OCI-LY1 (cell line): ENCODE results near the gene IL1R2.

Source experiments
- H2AFZ ChIP-seq: fragments of 200-600 bp; sonication (generic), shearing (Covaris generic); 2 replicates; pipeline ENCODE4 v1.6.0; 2014; ENCODE audit warnings: antibody characterized with exemption, mild to moderate bottlenecking, low read length
- H3F3A ChIP-seq: fragments of 200-600 bp; sonication (generic), shearing (Covaris generic); 2 replicates; pipeline ENCODE4 v1.6.0; 2014; ENCODE audit warnings: mild to moderate bottlenecking, antibody characterized with exemption, low read length, moderate library complexity; ENCODE audit not compliant: insufficient read depth
- H3K27ac ChIP-seq: fragments of 200-600 bp; sonication (generic); 2 replicates; pipeline ENCODE4 v1.5.1; 2014; ENCODE audit warnings: low read length, mixed run types, mild to moderate bottlenecking, low read depth; ENCODE audit not compliant: poor library complexity, severe bottlenecking
- H3K27me3 ChIP-seq: fragments of 200-600 bp; sonication (generic); 2 replicates; pipeline ENCODE4 v1.6.0; 2014; ENCODE audit warnings: antibody characterized with exemption, mild to moderate bottlenecking, low read length, moderate library complexity; ENCODE audit not compliant: insufficient read depth
- H3K36me3 ChIP-seq: fragments of 200-600 bp; sonication (generic); 2 replicates; pipeline ENCODE4 v1.6.1; 2014; ENCODE audit warnings: mild to moderate bottlenecking, antibody characterized with exemption, low read length, moderate library complexity, mixed read lengths; ENCODE audit not compliant: insufficient read depth
- H3K4me1 ChIP-seq: fragments of 200-600 bp; sonication (generic); 2 replicates; pipeline ENCODE4 v1.5.1; 2014; ENCODE audit warnings: mild to moderate bottlenecking, low read length, moderate library complexity; ENCODE audit not compliant: insufficient read depth, severe bottlenecking
- H3K4me2 ChIP-seq: fragments of 200-600 bp; sonication (generic), shearing (Covaris generic); 2 replicates; pipeline ENCODE4 v1.6.1; 2014; ENCODE audit warnings: low read length
- H3K4me3 ChIP-seq: fragments of 200-600 bp; sonication (generic); 2 replicates; pipeline ENCODE4 v1.5.1; 2014; ENCODE audit warnings: low read length, low read depth, mild to moderate bottlenecking, mixed read lengths; ENCODE audit not compliant: poor library complexity, severe bottlenecking
- H3K79me2 ChIP-seq: fragments of 200-600 bp; shearing (Covaris generic); 2 replicates; pipeline ENCODE4 v1.6.1; 2016; ENCODE audit warnings: mixed run types, low read length, mixed read lengths; ENCODE audit not compliant: insufficient read depth
- H3K9ac ChIP-seq: fragments of 200-600 bp; sonication (generic), shearing (Covaris generic); 2 replicates; pipeline ENCODE4 v1.6.1; 2014; ENCODE audit warnings: mild to moderate bottlenecking, low read length, mixed read lengths
- H3K9me2 ChIP-seq: fragments of 200-600 bp; sonication (generic), shearing (Covaris generic); 2 replicates; pipeline ENCODE4 v1.6.1; 2014; ENCODE audit warnings: low read depth, mild to moderate bottlenecking, low read length, mixed read lengths
- H3K9me3 ChIP-seq: fragments of 200-600 bp; shearing (Covaris generic); 2 replicates; pipeline ENCODE4 v1.6.1; 2014; ENCODE audit warnings: low read length, mixed read lengths
- H4K20me1 ChIP-seq: fragments of 200-600 bp; sonication (generic), shearing (Covaris generic); 2 replicates; pipeline ENCODE4 v1.6.0; 2016; ENCODE audit warnings: mild to moderate bottlenecking, low read length; ENCODE audit not compliant: insufficient read depth
- CTCF ChIP-seq: fragments of 200-600 bp; sonication (generic), shearing (Covaris generic); IDR thresholded peaks from 2 replicates; pipeline ENCODE4 v1.5.1; 2017; ENCODE audit warnings: mild to moderate bottlenecking, antibody characterized with exemption, low read length, moderate library complexity, mixed read lengths
- EZH2 ChIP-seq: fragments of 200-600 bp; sonication (generic), shearing (Covaris generic); IDR thresholded peaks from 2 replicates; pipeline ENCODE4 v1.8.0; 2017; ENCODE audit warnings: borderline replicate concordance, mixed run types, mild to moderate bottlenecking, antibody characterized with exemption, low read length, moderate library complexity, mixed read lengths

IL1R2 gene

GRCh38 chr2:102004581-102004980, 12.8 kb downstream of the IL1R2 start:
- Histone ChIP-seq H3K79me2 (no peaks in the 10 kb centered on the region), H3K9me2 (no peaks in the 10 kb centered on the region), H3K27me3 (no peaks in the 10 kb centered on the region), H3K4me2 (no peak overlapping the region), H3K4me3 (no peak overlapping the region), H3K4me1 (no peaks in the 10 kb centered on the region), H4K20me1 (no peaks in the 10 kb centered on the region), H2AFZ (no peak overlapping the region), H3K27ac (no peak overlapping the region), H3K9ac (no peak overlapping the region), H3F3A (no peaks in the 10 kb centered on the region), H3K36me3 (no peaks in the 10 kb centered on the region), H3K9me3 (no peaks in the 10 kb centered on the region)
- TF ChIP-seq CTCF: no peak

DNA sequence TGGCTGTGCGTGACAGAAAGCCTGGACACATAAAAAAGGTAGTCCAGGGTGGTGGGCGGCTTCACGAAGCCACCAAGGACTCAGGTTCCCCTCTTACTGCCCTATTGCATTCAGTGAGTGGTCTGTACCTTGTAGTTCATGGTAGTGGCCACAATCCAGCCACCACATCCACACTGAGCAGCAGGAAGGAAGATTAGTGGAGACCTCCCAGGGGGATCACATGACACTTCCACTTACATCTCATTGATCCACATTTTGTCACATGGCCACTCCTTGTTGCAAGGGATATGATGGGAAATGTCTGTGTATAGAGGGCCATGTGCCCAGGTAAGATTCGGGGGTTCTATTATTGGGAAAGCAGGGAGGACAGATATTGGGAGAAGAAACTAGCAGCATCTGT, 13.7 kb downstream of the IL1R2 start:
- Histone ChIP-seq H2AFZ (no peak overlapping the region), H3K9me3 (no peaks in the 10 kb centered on the region), H3K4me1 (no peaks in the 10 kb centered on the region), H3K4me3 (no peak overlapping the region), H3F3A (no peaks in the 10 kb centered on the region), H4K20me1 (no peaks in the 10 kb centered on the region), H3K27ac (no peak overlapping the region), H3K4me2 (no peak overlapping the region), H3K36me3 (no peaks in the 10 kb centered on the region), H3K9ac (no peak overlapping the region), H3K27me3 (no peaks in the 10 kb centered on the region), H3K9me2 (no peaks in the 10 kb centered on the region), H3K79me2 (no peaks in the 10 kb centered on the region)
- TF ChIP-seq CTCF (no peak), EZH2 (no peak)

DNA sequence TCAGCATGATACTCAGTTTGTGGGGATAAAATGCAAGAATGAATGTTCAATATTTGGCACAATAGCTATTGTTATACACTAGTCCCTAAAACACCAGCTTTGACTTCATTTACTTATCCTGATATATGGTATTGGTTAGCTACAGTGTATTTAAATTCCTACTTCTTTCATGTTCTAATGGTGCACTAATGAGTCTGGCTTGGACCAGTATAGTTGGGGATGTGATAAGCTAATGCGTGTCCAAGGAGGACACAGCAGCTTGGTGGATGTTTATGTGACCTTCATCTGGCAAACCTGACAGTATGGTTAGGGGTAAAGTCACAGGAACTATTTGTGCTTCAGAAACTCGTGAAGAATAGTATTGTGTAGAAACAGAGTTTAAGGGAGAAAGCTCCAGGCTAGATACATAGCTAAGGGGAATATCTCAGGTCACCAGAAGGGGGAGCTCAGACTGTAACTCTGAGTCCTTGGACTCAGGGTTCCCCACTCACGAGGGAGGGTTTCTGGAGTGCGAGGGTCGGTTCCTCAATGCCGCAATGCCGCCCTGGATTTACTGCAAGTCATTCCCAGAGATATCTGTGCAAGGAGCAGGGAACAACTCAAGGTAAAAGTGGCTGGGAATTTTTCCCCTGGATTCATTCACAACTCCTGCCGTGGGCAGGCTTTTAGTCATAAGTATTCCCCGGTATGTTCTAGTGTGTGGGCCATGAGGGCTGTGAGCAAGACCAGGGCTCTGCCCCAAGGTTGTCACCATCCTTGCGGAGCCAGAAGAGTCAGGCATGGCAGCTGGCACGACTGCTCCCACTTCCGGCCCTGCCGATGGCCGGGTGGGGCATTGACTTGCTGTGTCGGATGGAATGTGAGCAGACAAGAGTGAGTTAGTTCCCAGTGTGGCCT, 14.5 kb downstream of the IL1R2 start:
- TF ChIP-seq EZH2 (no peak), CTCF (peak; percentile 65)
- no peaks in the 10 kb centered on the region for H3K79me2 ChIP-seq
- no peaks in the 10 kb centered on the region for H4K20me1 ChIP-seq
- no peaks in the 10 kb centered on the region for H3K4me1 ChIP-seq
- no peaks in the 10 kb centered on the region for H3K9me3 ChIP-seq
- H3K9ac ChIP-seq: no peak overlapping the region
- H3K4me3 ChIP-seq: no peak overlapping the region
- H3K9me2 ChIP-seq: no peaks in the 10 kb centered on the region
- no peak overlapping the region for H3K27ac ChIP-seq
- H3K4me2 ChIP-seq: no peak overlapping the region
- no peaks in the 10 kb centered on the region for H3K27me3 ChIP-seq
- H3K36me3 ChIP-seq: no peaks in the 10 kb centered on the region
- no peak overlapping the region for H2AFZ ChIP-seq
- H3F3A ChIP-seq: no peaks in the 10 kb centered on the region
